Measurements from ENCODE around the gene PKDCC.
"Not testable (repeated sequence)": the region's sequence is repeated elsewhere in the genome, so short reads cannot be mapped to it uniquely, and the experiment has no call there.

The PKDCC gene

GRCh38 chr2:42069568-42069967, 21.7 kb downstream of the PKDCC start:
- Mint-ChIP-seq H3K27me3 (peaks cover 33 to 47% of the 10 kb centered on the region in 2 donors), H3K9me3 (no peaks in the 10 kb centered on the region), H3K27ac (no peak overlapping the region), H3K4me1 (ENCODE audit: low read depth in 2 of 2) (no peaks in the 10 kb centered on the region), H3K4me3 (no peak overlapping the region), H3K36me3 (ENCODE audit: insufficient read depth) (no peaks in the 10 kb centered on the region)
- no peak for ATAC-seq (replicated peaks)
- DNase-seq, result no peak

DNA sequence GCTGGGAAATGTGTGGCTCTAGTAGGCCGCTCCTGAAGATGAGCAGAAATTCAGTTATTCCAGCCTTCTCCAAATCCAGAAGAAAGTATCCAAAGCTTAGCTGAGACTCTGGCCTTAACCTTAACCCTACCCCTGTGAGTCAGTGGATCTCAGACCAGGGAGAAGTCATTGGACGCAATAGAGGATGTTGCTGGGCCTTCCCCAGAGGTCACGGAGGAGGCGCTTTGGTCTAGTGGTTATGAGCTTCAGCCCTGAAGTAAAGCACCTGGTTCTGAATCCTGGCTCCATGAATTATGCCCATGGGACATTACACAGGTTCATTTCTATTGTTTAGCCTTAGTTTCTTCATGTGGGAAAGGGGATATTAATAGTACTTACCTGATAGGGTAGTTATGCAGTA, 24.0 kb downstream of the PKDCC start:
- ATAC-seq (replicated peaks) (no peak), DNase-seq (no peak)
- H3K4me3 Mint-ChIP-seq, result no peak overlapping the region
- H3K36me3 Mint-ChIP-seq (ENCODE audit: insufficient read depth), result no peaks in the 10 kb centered on the region
- H3K4me1 Mint-ChIP-seq (ENCODE audit: low read depth in 2 of 2), result no peaks in the 10 kb centered on the region
- H3K27ac Mint-ChIP-seq, result no peak overlapping the region
- peaks cover 33 to 47% of the 10 kb centered on the region in 2 donors for H3K27me3 Mint-ChIP-seq
- H3K9me3 Mint-ChIP-seq, result no peaks in the 10 kb centered on the region

DNA sequence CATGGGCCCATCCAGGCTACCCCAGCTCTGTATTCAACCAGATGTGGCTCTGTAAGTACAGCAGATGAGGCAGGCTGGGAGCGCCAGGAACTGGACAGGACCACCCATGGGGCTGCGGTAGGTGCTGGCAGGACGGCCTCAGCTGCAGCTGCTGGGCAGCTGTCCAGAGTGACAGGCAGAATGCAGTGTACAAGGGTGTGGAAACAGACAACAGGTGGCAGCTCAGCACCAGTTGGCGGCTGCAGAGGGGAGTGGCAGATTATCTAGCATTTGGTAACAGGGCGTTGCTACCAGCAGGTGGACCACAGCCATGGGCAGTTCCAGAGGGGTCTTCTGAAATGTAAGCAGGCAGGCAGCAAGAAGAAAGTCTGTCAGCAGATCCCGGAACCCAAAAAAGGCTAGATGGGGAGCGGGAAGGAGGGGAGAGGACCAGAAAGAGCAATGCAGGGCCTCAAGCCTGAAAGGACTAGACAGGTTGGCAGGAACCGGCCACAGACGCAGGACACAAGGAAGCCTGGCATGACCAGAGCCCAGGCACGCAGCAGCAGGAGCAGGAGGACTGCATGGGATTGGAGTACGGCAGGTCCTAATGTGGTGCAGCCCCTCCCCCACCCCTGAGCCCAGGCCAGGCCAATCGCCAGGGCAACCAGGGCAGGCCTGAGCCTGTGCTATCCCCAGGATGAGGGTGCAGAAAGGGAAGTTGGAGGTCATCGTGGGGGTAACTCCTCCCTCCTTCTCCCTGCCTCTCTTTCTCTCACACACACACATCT, 24.7 kb downstream of the PKDCC start:
- Mint-ChIP-seq H3K36me3 (ENCODE audit: insufficient read depth) (no peaks in the 10 kb centered on the region), H3K27me3 (peaks cover 33 to 50% of the 10 kb centered on the region in 2 donors), H3K27ac (no peak overlapping the region), H3K4me1 (ENCODE audit: low read depth in 2 of 2) (no peaks in the 10 kb centered on the region), H3K9me3 (no peaks in the 10 kb centered on the region), H3K4me3 (no peak overlapping the region)
- ATAC-seq (replicated peaks), result no peak
- DNase-seq, result no peak

GRCh38 chr2:42073739-42074503, 26.1 kb downstream of the PKDCC start:
- no peak for ATAC-seq (replicated peaks)
- Mint-ChIP-seq H3K9me3 (no peaks in the 10 kb centered on the region), H3K4me3 (no peak overlapping the region), H3K4me1 (ENCODE audit: low read depth in 2 of 2) (no peaks in the 10 kb centered on the region), H3K36me3 (ENCODE audit: insufficient read depth) (no peaks in the 10 kb centered on the region), H3K27ac (no peak overlapping the region), H3K27me3 (peaks cover 19 to 39% of the 10 kb centered on the region in 2 donors)
- no peak for DNase-seq

DNA sequence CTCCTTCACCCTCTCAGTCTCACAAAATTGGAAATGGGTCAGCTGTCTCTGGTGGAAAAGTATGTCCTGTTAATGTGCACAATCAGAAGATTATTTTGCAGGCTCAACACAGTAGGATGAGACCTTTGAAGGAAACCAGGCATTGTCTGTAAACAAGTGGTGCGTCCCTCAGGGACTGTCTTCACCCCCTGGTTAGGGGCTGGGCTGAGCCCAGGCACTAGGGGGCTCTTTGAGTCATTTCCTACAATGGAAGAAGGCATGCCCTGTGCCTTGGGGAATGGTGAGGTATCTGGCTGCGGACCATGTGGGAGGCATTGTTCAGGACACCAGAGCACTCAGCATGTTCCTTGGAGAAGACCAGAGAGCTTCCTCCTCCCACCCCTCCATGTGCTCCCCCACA, 26.8 kb downstream of the PKDCC start:
- H3K27me3 Mint-ChIP-seq, result peaks cover 17 to 39% of the 10 kb centered on the region in 2 donors
- DNase-seq, result no peak
- H3K4me3 Mint-ChIP-seq, result no peak overlapping the region
- H3K4me1 Mint-ChIP-seq (ENCODE audit: low read depth in 2 of 2), result no peaks in the 10 kb centered on the region
- H3K27ac Mint-ChIP-seq, result no peak overlapping the region
- H3K36me3 Mint-ChIP-seq (ENCODE audit: insufficient read depth), result no peaks in the 10 kb centered on the region
- no peaks in the 10 kb centered on the region for H3K9me3 Mint-ChIP-seq
- ATAC-seq (replicated peaks), result no peak

GRCh38 chr2:42076357-42077225, 28.8 kb downstream of the PKDCC start:
- Mint-ChIP-seq H3K27me3 (peaks cover 6 to 35% of the 10 kb centered on the region in 2 donors), H3K9me3 (no peaks in the 10 kb centered on the region)
- no peak for ATAC-seq (replicated peaks)

DNA sequence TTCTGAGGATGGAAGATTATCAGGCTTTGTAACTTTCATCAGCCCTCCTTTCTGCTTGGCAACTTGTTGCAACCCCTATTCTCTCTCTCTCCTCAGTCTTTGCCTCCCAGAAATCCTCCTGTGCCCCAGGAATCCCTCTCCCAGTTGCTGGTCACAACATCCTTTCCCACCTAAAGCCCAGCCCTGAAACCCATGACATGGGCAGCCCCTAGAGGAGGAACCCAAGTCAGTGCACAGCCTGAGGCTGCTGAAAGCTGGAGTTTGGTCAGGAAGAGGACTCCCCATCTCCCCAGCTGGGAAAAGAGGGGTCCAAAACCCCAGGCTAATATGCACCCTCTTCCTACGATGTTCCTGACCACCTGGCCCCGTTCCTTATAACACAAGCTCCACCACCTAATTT, 29.5 kb downstream of the PKDCC start:
- Mint-ChIP-seq H3K27me3 (peaks cover 6 to 32% of the 10 kb centered on the region in 2 donors), H3K4me3 (no peak overlapping the region), H3K9me3 (no peaks in the 10 kb centered on the region), H3K36me3 (ENCODE audit: insufficient read depth) (no peaks in the 10 kb centered on the region), H3K27ac (peak overlapping the region in 1 of 2 donors; percentile 62), H3K4me1 (ENCODE audit: low read depth in 2 of 2) (no peaks in the 10 kb centered on the region)
- DNase-seq (no peak), ATAC-seq (replicated peaks) (no peak)

More at GRCh38 chr2:42076357-42077225, 28.8 kb downstream of the PKDCC start:
- Mint-ChIP-seq H3K4me3 (no peak overlapping the region), H3K27ac (no peak overlapping the region), H3K36me3 (ENCODE audit: insufficient read depth) (no peaks in the 10 kb centered on the region), H3K4me1 (ENCODE audit: low read depth in 2 of 2) (no peaks in the 10 kb centered on the region)
- DNase-seq, result no peak

DNA sequence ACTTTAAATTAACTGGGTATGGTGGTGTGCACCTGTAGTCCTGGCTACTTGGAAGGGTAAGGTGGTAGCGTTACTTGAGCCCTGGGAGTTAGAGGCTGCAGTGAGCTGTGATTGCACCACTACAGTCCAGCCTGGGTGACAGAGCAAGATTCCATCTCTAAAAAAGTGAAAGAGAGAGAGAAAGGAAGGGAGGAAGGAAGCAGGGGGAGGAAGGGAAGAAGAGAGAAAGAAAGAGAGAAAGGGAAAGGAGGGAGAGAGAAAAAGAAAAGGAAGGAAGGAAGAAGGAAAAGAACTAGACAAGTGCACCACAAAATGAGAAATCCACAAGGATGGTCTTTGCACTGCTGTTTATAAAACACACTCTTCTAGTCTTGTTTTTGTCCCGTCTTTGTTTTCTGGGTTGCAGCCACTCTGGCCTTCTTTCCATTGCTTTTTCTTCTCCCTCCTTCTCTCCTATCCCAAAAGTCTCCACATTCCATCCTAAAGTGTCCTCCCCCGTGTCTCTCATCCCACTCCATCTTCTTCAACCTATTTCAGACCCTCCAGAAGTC, 32.0 kb downstream of the PKDCC start:
- Mint-ChIP-seq H3K27me3 (peaks cover 6 to 24% of the 10 kb centered on the region in 2 donors), H3K4me3 (no peak overlapping the region), H3K9me3 (no peaks in the 10 kb centered on the region), H3K4me1 (ENCODE audit: low read depth in 2 of 2) (peaks cover 0 to 7% of the 10 kb centered on the region in 2 donors), H3K27ac (no peak overlapping the region), H3K36me3 (ENCODE audit: insufficient read depth) (no peaks in the 10 kb centered on the region)
- ATAC-seq (replicated peaks) (no peak), DNase-seq (no peak)

GRCh38 chr2:42081151-42081550, 33.3 kb downstream of the PKDCC start:
- not testable (repeated sequence) for ATAC-seq (replicated peaks); H3K27ac Mint-ChIP-seq; H3K9me3 Mint-ChIP-seq; H3K36me3 Mint-ChIP-seq (ENCODE audit: insufficient read depth); H3K4me3 Mint-ChIP-seq; DNase-seq
- peaks cover 15 to 31% of the 10 kb centered on the region in 2 donors for H3K27me3 Mint-ChIP-seq
- H3K4me1 Mint-ChIP-seq (ENCODE audit: low read depth in 2 of 2), result peaks cover 5 to 19% of the 10 kb centered on the region in 2 donors

- ATAC-seq (replicated peaks) (no peak), DNase-seq (no peak)
- Mint-ChIP-seq H3K27me3 (peaks cover 15 to 34% of the 10 kb centered on the region in 2 donors), H3K27ac (no peak overlapping the region), H3K9me3 (no peaks in the 10 kb centered on the region), H3K4me3 (no peak overlapping the region), H3K36me3 (ENCODE audit: insufficient read depth) (no peaks in the 10 kb centered on the region), H3K4me1 (ENCODE audit: low read depth in 2 of 2) (peaks cover 11 to 25% of the 10 kb centered on the region in 2 donors)
These were observed 34.2 kb downstream of the PKDCC start for GRCh38 chr2:42082016-42082415.

GRCh38 chr2:42084231-42084671, 36.4 kb downstream of the PKDCC start:
- peaks cover 14 to 23% of the 10 kb centered on the region in 2 donors for H3K27me3 Mint-ChIP-seq
- H3K27ac Mint-ChIP-seq, result no peak overlapping the region
- H3K4me1 Mint-ChIP-seq (ENCODE audit: low read depth in 2 of 2), result peaks cover 11 to 25% of the 10 kb centered on the region in 2 donors
- ATAC-seq (replicated peaks) (no peak), DNase-seq (no peak)
- H3K36me3 Mint-ChIP-seq (ENCODE audit: insufficient read depth), result no peaks in the 10 kb centered on the region
- no peak overlapping the region for H3K4me3 Mint-ChIP-seq
- H3K9me3 Mint-ChIP-seq, result no peaks in the 10 kb centered on the region

DNA sequence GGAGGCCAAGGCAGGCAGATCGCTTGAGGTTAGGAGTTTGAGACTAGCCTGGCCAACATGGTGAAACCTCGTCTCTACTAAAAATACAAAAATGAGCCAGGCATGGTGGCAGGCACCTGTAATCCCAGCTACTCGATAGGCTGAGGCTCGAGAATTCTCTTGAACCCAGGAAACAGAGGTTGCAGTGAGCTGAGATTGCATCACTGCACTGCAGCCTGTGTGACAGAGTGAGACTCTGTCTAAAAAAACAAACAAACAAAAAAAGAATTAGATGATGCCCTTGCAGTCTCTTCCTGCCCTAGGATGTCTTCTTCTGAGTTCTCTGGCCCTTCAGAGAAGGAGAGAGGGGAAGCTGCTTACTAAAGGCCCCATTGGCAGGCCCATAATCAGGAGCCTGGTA, 37.2 kb downstream of the PKDCC start:
- H3K36me3 Mint-ChIP-seq (ENCODE audit: insufficient read depth), result not testable (repeated sequence)
- Mint-ChIP-seq H3K27ac (peak overlapping the region in 1 of 2 donors; percentile 18), H3K4me1 (ENCODE audit: low read depth in 2 of 2) (peaks cover 11 to 30% of the 10 kb centered on the region in 2 donors)

More for the DNA sequence above, 37.2 kb downstream of the PKDCC start:
- peaks cover 9 to 15% of the 10 kb centered on the region in 2 donors for H3K27me3 Mint-ChIP-seq
- not testable (repeated sequence) for H3K9me3 Mint-ChIP-seq; ATAC-seq (replicated peaks); H3K4me3 Mint-ChIP-seq; DNase-seq
